Hypothalamus (tissue), 51 donors: ENCODE data around the gene MSI2.

Experiments used
- DNase-seq, 51 donors: peaks; one replicate each; lab custom pipeline; 2025; lab: John Stamatoyannopoulos, UW

The MSI2 gene

DNA sequence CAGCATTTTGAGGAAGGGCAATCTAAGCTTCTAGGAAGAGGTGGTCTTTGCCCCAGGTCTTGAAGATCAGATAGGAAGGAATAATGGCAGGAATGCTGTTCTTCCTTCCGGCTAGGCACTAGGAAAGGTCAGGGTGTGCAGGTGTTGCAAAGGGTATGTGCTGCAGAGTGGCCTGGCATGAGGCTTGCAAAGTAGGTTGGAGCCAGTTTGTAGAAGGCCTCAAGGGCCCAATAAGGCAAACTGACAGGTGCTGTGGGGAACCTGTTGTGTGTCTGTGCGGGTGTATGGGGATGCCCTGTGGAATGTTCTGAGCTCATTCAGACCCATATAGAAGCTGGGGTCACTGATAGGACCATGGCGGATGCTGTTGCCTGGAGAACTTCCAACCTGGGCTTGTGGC lies 12.7 kb downstream of the MSI2 start:
- no peak for DNase-seq

DNA sequence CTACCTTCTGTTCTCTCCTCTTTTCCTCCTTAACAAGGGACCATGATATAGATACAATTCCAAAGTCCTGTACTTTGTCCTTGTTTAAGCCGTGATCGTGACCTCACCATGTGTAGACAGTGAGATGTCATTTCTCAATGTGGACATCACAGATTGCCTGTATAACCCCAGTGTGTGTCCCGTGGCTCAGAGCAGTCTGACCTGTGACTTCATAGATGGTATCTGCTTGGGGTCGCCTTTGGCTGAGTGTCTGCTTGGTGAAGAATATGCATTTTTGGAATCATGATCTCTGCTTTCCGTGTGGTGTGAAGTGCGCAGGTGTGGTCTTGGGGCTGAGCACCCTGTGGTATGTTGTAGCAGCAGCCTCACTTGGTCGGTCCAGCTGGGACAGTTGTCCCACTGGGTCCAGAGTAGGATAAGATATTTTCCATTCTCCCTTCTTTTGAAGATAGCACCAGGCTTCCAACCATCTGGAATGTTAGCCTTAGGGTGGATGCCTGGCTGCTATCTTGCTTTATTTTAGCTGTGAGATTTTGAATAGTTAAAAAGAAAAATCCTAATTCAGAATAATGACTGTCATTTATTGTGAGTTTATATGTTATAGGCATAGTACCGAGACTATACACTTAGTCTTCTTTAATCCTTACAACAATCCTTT lies 13.4 kb downstream of the MSI2 start:
- DNase-seq, result no peak

DNA sequence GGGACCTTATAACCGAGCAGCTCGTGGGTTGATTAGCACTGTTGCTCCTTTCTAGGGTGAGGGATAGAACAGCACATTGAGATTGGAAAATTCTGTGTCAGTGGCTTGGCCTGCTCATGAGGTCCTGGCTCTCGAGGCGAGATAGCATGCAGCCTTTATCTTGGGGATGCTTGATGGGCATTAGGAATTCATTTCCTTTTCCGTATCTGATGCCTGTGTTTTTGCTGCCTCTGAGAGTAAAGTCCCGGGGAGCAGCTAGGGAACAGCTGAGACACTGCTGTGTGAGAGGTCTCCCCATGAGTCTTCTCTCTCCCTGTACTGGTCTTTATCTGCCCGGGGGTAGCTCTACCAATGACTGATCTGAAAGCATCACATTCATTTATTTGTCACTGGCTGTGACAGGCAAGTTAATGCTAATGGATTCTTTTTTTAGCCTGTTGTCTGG lies 14.5 kb downstream of the MSI2 start:
- DNase-seq, result no peak

DNA sequence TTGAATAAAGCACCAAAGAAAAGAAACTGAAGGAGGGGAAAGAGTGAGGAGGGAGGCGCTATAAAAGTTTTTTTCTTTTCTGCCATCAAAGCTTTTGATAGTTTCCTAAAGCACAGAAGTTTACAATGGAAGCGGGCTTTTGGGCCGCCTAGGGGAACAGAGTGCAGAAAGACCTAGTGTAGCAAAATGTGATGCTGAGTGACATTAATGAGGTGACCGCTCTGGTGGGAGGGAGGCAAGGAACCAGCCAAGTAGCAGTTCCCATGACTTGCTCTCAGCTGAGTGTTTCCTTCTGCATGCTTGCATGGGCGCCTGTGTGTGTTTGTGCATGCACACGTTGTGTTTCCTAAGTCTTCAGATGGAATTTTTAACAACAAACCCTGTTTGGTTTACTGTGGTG lies 15.5 kb downstream of the MSI2 start:
- DNase-seq, result peak in 16 of 51 donors; percentile 16 to 72 (median 50)

DNA sequence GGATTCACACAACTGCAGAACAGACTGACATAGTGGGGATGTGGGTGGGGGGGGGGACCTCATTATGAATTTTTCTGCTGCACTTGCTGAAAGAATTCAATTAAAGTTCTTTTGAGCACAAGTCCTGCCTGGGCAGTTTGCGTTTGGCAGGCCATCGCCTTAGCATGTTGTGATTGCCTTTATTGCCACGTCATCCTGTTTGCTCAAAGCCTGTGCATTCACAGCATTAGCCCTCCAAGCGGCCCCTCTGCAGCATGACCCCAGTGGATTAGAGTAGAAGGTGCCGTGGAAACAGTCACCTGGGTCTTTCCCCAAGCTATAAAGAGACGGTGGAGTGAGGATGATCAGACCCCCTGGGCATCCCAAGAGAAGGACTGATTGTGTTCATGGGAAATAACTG lies 17.2 kb downstream of the MSI2 start:
- peak in 1 of 51 donors; percentile 14 for DNase-seq

DNA sequence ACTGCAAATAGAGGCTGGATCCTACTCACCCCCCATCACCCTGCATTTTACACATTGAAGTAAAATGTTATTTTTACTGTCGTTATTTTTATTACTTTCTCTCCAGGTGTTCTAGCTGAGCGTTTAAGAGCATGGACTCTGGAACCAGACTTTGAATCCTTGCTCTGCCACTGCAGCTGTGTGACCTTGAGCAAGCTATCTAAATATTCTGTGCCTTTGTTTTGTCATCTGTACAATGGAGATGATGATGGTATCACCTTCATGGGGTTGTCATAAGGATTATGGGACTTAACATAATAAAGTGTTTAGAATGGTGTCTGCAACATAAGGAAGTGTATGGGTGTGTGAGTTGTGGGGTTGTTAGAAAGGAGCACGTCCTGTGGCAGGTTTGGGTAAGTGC lies 17.8 kb downstream of the MSI2 start:
- no peak for DNase-seq

DNA sequence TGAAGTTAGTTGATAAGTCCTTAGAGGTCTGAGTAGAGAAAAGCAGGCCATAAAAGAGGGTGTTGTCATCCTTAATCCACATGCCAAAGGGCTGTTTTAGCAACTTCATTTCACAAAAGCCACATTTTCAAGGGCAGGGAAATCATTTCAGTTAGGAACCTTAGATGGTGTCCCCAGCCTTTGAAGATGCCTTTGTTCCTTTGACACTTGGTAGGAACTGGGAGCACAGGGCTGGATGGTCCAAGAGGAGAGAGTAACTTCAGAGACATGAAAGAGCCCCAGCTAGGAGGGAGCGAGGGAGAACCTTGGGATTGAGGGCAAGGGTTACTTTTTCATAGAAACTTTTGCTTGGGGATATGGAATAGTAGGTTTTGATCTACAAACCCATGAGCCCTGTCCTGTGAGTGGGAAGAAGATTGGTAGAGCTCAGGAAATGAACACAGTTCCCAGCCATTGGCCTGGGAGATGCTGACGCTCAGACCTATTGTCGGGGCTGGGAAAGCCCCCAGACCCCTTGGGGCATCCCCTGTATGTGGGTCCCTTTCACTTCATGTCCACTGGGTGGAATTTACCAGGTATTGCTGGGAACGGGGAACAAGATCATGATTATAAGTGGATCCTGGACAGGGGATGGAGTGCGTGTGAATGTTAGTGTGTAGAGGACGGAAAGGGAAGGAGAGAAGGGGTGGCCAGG lies 18.9 kb downstream of the MSI2 start:
- no peak for DNase-seq

DNA sequence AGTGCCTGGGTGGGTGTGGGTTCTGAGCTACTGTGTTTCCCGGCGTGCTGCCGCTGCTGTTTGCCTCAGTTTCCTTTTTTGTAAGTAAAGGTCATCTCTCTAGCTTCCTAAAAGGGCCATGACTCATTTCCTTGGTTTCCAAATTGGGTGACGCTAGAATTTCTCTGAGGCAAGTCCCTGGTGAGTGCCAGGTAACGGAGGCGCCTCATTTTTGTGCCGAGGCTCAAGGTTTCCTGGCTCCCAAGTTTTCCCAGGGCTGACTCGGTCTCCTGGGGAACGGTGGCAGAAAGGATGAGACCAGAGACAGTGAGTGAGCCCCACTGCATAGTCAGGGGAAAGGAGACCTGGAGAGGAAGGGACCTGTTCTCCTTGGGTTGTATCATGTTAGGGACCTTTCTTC lies 20.3 kb downstream of the MSI2 start:
- peak in 18 of 51 donors; percentile 20 to 69 (median 44) for DNase-seq

DNA sequence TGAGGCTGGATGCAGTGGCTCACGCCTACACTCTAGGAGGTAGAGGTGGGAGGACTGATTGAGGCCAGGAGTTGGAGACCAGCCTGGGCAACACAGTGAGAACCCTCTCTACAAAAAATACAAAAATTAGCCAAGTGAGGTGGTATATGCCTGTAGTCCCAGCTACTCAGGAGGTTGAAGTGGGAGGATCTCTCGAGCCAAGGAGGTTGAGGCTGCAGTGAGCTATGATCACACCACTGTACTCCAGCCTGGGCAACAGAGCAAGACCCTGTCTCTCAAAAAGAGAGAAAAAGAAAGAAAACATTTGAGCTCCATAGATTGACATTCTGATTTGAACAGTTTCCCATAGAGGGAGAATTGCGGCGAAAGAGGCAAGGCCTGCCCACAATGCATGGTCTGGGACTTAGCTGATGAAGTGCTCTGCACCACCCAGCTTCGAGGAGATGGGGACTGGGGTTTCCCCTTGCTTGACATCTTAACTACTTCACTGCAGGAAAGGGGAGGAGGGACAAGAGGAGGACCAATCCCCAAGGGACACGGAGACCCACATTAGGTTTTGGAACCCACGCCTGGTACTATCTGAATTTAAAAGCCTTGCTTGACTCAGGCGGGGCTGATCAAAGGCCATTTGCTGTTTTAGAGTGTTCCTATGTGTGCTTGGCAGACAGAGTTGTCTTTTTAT lies 21.7 kb downstream of the MSI2 start:
- no peak for DNase-seq

GRCh38 chr17:57278740-57279387 lies 22.5 kb downstream of the MSI2 start:
- DNase-seq, result no peak

- peak in 1 of 51 donors; percentile 19 for DNase-seq
These were observed 23.1 kb downstream of the MSI2 start for GRCh38 chr17:57279432-57279831.

DNA sequence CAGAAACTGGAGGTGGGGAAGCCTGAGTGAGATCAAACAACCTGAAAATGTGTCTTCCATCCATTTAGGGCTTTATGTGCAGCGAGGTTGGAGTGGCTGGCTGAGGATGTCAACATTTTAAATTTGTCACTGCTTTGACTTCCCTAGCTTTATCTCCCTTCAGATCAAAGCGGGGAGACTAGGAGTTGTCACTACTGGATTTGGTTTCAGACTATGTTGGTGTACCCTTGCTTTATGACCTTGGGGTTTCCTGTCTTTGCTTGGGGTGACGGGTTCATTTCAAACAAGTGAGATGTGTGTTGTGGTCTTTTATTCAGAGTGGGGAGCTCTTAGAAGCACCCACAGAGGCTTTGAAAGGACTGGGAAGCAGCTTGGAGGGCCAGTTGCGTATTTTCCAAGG lies 25.6 kb downstream of the MSI2 start:
- DNase-seq, result no peak

DNA sequence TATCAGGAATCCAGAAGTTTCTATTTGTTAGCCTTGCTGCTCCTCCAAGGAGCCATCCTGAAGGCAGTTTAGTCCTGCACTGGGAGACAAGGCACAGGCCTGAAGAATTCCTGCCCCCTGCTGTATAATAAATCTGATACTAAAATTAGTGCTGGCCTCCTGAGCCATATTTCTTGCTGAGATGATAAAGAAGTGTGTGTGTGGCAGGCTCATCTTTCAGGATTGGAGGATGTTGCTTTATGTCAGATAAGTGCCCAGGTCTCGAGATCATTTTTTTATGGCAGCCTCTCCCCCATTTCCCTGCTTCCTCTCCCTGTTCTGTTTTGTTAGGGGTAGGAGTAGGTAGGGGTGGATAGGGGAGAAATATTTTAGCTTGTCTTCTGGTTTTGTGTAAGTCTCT lies 26.0 kb downstream of the MSI2 start:
- no peak for DNase-seq

DNA sequence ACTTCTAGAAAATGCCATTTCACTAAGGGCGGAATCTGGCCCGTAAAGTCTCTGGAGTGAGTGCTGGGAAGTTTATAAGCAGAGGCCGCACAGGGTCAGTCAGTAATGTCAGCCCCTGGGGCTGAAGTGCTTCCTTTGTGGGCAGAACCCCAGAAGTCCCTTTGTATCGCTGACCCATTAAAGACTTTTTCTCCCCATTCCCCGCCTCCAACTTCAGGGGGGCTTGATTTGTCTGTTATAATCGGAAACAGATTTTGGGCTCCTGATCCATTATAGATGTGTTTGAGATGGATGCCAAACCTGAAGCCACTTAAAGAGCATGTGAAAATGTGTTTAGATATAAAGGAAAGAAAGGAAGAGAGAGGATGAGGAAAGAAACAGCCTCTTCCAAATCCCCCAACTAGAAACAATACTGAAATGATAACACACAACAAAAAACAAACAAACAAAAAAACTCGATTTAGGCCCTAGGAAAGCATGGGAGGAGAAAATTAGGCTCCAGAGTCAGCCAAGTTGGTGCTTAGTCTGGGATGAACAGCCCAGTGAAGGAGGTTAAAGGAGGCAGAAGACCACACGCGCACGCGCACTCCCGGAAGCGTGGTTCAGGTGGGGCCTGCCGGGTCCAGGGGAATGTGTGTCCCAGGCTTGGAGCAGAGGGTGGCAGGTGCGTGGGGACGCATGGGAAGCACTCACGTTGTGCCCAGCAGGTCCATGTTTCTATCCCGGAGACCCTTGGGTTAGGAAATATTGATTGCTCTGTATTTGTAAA lies 27.1 kb downstream of the MSI2 start:
- DNase-seq, result no peak

- DNase-seq, result peak in 2 of 51 donors; percentile 29 to 36
These were observed 28.3 kb downstream of the MSI2 start for GRCh38 chr17:57284583-57284982.

GRCh38 chr17:57284984-57285646 lies 28.8 kb downstream of the MSI2 start:
- DNase-seq, result peak in 10 of 51 donors; percentile 16 to 58 (median 35)

DNA sequence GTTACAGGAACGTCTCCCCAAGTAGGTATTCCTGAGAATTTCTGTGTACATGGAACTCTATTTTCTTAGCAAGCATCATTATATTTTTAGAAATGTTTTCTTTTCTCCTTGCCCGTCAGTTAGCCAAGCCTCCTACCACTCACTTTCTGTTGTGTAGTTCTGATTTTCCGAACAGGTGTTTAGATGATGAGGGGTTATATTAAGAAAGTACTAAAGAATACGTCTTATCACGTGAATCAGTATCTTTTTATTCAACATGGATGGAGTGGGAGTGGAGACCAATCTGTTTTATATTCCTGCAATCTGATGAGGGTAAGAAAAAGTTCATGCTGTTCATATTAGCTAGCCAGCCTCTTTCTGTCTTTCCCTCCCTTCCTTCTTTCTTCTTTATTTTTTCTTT lies 29.4 kb downstream of the MSI2 start:
- DNase-seq, result no peak

DNA sequence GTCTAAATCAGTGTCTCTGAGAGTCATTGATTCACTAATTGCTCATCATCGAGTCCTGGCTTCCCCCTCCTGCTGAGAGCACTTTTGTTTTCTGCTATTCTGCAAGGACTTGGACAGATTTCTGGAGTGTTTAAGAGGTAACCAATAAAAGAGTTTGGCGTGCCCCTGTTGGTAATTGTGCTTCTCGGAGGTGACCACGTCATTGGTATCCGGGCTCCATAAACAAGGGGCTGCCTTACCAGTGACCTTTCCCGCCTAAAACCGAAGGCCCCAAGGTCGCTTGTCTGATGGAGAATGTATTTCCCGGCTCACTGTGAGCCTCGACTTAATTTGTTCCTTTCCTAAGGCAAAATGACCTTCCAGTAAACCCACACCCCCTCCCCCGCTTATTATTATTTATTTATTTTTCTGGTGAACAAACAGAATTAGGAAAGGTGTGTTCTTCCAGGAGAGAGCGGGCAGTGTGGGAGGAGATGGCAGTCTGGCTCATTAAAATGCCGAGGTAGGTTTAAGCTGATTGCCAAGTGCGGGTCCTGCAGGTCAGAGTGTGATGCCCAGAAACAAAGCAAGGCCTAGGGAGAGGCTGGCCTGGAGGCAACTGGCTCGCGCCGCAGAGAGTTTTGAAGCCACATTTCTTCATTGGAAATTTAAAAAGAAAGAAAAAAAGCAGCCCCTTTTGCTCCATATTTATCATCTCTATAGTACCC lies 30.2 kb downstream of the MSI2 start:
- peak in 4 of 51 donors; percentile 36 to 44 (median 40) for DNase-seq

DNA sequence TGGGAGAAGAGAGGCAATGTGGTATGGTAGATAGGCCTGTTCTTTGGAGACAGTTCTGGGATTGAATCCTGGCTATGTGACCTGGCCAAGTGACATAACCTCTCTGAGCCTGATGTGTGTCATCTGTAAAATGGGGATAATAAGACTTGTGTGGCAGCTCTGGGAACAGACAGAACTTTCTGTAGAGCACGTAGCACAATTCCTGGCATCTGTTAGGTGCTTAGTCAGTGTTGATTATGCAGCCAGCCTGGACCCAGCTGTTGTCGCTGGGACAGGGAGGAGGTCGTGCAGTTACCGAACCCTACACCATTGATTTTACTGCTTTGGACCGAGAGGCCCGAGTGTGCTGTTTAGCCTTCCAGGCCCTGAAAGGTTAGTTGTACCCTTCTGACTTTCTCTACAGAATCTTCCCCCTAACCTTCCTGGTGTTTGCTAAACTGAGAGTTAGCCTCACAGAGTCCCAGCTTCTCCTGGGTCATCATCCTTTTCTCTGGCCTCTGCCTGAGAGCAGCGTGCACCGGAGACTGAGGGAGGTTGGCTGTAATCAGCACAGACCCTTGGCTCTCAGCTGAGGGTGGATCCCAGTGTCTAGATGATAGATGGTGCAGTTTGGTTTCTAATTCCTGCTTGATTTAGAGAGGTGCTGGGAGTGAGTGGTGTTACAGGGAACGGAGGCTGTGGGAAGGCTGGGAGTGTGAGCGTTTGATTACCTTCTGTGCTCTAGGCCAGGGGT lies 31.9 kb downstream of the MSI2 start:
- no peak for DNase-seq
